GM19397 (cell line): ENCODE data around the gene GH2.
"Not testable (repeated sequence)": the region's sequence is repeated elsewhere in the genome, so short reads cannot be mapped to it uniquely, and the experiment has no call there.

Source experiments
- ATAC-seq: cut with Tn5 transposase; IDR thresholded peaks from one replicate; pipeline ENCODE4 v1.9.1; 2021; ENCODE audit warnings: mild to moderate bottlenecking, moderate library complexity; ENCODE audit not compliant: unreplicated experiment

The GH2 gene

GRCh38 chr17:63881935-63882601 is at the start of gene GH2:
Gene GH2 (minus strand): TSS chr17:63881944. CDS start chr17:63881801, 143 bp downstream.
- no peak for ATAC-seq

- ATAC-seq, result no peak
These were observed 49.3 kb upstream of the GH2 start for GRCh38 chr17:63930951-63931575.

DNA sequence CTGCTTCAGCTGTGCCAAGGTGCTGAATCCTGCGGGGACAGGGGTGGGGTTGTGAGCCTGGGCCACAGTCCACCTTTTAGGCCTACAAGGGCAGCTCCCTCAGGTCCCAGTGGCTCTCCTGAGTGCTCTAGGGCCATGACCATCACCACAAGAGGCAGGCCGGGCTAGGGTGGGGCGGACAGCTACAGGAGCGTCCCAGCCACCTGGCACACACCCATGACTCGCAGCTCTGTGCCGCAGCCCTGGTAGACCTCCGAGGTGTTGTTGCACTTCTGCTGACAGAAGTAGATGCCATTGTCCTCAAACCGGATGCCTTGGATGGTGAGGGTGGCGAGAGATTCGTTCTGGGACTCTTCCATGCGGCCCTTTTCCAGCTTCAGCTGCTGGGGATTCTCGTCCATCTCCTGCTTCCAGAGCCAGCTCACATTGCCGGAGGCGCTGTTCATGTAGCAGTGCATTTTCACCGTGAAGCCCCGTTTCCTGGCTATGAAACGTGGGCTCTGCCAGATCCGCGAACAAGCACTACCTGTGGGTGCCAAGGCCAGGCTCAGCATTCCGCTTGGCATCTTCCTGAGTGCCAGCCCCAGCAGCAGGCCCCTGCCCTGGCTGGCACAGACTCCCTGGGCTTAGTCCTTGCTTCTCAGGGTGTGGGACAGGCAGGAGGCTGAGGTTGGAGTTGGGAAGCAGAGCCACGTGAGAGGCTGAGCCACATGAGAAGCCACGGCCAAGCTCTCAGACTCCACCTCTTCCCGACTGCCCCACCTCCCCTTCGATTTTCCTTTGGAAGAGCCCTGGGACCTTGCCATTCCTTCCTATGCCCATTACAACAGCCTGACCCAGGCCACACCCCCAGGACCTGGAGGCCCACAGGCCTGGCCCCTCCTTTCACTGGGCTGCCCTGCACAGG is 48.4 kb upstream of the GH2 start:
- ATAC-seq, result no peak

GRCh38 chr17:63928966-63929695 is 47.4 kb upstream of the GH2 start:
- no peak for ATAC-seq

DNA sequence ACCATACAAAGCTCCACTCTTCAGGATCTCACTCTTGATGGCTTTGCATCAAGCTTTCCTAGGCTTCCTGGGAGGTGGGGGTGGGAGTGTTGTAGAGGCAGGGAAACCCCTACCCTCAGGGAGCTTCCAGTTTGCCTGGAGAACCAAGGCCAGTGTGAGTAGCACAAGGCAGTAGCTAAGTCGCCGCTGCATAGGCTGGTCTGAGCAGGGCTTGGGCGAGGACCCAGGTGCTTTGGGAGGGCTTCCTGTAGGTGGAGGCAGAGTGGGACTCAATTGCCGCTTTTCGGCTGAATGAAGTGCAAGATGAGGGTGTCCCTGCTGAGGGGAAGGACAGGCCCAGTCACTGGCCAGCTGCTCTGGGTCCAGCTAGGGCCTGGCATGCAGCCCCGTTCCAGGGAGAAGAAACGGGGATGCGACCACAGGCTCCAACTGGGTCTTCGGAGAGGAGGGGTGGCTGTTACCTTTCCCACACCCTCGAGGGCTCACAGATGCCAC is 46.5 kb upstream of the GH2 start:
- ATAC-seq, result no peak

GRCh38 chr17:63927464-63928171 is 45.9 kb upstream of the GH2 start:
- no peak for ATAC-seq

GRCh38 chr17:63926164-63926563 is 44.4 kb upstream of the GH2 start:
- no peak for ATAC-seq

DNA sequence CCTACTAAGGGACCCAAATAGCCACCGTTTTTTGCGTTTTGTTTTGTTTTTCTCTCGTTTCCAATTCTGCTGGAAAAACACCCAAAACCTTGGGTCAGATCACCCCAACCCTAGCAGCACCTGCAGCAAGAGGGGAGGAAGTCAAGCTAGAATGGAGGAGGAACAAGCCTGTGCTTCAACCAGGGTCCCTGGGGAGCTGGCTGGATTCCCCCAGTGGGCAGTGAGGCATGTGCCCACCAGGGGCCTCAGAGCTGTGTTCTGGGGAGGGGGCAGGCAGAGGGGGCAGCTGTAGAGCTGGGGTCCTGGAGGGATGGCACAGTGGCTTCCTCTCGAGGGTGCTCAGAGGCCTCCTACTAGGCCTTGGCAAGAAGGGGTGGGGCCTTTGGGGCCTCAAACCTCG is 43.9 kb upstream of the GH2 start:
- no peak for ATAC-seq

DNA sequence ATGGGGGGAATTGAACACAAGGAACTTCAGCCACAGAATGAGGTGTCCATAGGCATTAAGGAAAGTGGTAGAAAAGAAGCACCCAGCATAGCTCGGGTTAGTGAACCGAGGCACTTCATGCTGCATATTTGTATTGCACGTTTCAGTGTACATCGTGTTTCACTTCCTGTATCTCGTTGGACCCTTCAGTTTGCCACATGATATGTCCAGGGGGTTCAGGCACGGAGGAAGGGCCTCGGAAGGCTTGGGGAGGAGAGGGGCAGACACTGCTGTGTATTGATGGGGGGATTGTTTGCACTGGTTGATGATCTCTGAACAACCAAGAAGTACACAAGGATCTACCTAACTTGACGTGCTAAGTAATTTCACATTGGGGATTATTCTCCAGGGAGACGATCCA is 40.7 kb upstream of the GH2 start:
- ATAC-seq, result peak; percentile 51

DNA sequence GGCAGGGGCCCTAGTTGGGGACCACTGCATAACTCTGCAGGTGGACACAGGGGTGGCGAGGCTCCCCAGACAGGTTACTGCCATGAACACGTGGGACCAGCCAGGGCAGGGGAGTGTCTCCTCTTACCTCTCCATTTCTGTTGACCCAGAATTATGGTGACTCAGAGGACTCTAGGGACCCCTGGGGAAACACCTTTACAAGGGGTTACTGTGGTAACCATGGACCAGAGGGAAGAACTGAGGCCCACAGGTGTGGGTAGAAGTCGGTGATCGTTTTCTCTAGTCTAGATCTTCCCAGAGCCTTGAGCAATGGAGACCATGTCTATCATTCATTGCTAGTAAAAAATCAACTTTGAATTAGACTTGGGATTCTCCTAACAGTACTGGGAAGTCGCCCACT is 39.0 kb upstream of the GH2 start:
- ATAC-seq, result not testable (repeated sequence)

- not testable (repeated sequence) for ATAC-seq
These were observed 38.3 kb upstream of the GH2 start for GRCh38 chr17:63920050-63920449.

DNA sequence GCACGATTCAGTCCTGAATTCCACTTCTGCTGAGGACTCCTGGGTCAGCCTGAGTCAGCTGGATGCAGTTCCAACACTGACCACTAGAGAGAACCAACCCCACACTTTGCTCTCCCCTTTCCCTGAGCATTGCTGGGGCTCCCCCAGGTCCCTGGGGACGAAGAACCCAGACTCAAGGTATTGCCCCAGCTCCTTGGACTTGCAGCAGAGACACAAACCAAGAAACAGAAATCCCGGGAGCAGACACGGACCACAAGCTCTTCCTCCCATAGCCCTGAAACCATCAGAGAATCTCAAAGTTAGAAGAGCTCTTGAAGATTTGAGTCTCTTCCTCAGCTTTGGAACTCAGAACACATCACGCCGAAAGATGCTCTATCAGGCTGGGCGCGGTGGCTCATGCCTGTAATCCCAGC is 37.6 kb upstream of the GH2 start:
- no peak for ATAC-seq

DNA sequence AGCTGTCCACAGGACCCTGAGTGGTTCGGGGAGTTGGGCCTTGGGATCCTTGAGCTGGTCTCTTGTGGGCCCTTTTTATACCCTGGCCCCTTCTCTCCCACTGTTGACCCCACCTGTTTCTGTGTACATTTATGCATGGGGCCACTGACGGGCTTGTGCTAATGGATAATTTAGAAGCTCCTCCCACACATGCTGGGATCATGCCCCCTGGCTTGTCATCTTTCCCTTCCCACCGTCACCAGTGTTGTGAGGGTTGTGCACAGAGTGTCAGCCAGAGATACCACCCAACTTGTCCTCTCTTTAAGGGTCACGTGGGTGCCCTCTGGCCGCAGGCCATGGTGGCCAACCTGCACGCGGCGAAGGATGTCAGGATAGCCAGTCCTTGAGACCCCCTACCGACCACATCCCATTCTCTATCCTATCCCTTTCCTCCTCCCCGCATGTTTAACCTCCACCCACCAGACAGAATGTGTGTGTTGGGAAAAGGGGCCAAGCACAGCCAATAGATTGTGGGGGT is 37.1 kb upstream of the GH2 start, which contains the start of gene GH1:
Gene GH1 (minus strand): TSS at position 51 of the 517 bp plus-strand sequence. CDS start 63 bp downstream, outside the sequence.
- ATAC-seq, result not testable (repeated sequence)

DNA sequence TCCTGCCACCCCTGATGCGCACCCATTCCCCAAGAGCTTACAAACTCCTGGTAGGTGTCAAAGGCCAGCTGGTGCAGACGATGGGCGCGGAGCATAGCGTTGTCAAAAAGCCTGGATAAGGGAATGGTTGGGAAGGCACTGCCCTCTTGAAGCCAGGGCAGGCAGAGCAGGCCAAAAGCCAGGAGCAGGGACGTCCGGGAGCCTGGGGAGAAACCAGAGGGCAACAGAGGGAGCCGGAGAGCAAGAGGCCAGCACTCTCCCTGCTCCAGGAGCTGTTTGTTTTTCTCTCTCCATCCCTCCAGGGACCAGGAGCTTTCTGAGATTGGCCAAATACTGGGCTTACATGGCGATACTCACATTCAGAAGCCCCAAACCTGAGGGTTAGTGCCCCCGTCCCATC is 36.6 kb upstream of the GH2 start:
- no peak for ATAC-seq

DNA sequence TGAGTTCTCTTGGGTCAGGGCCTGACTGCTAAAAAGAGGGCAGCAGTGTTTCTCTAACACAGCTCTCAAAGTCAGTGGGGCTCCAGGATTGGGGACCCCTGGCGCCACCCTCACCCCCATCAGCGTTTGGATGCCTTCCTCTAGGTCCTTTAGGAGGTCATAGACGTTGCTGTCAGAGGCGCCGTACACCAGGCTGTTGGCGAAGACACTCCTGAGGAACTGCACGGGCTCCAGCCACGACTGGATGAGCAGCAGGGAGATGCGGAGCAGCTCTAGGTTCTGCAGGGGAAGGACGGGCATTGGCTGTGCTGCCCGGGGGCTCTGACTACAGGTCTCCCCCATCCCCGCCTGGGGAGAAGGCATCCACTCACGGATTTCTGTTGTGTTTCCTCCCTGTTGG is 35.9 kb upstream of the GH2 start:
- ATAC-seq, result no peak

DNA sequence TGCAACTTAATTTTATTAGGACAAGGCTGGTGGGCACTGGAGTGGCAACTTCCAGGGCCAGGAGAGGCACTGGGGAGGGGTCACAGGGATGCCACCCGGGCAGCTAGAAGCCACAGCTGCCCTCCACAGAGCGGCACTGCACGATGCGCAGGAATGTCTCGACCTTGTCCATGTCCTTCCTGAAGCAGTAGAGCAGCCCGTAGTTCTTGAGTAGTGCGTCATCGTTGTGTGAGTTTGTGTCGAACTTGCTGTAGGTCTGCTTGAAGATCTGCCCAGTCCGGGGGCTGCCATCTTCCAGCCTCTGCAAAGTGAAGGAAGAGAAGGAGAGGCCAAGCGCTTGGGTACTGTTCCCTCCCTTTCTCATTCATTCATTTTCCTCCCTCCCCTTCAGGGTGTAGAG is 35.5 kb upstream of the GH2 start:
- not testable (repeated sequence) for ATAC-seq

GRCh38 chr17:63916566-63917185 is 34.9 kb upstream of the GH2 start:
- ATAC-seq, result no peak

- ATAC-seq, result not testable (repeated sequence)
These were observed 34.0 kb upstream of the GH2 start for GRCh38 chr17:63915753-63916152.

DNA sequence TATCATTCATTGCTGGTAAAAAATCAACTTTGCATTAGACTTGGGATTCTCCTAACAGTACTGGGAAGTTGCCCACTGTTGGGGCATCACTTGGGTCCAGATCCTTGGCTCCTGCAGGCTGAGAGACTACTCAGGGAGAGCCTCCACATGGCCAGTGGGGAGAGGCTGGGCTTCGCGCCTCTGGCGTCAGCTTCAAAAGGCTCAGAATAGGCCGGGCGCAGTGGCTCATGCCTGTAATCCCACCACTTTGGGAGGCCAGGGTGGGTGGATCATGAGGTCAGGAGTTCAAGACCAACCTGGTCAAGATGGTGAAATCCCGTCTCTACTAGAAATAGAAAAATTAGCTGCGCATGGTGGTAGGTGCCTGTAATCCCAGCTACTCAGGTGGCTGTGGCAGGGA is 32.7 kb upstream of the GH2 start:
- no peak for ATAC-seq
